HG03432 (cell line): Measurements from ENCODE around the gene KRTAP5-4.
A peak's percentile ranks its signal among the peaks of the same experiment; 100 is the strongest.
"Not testable (repeated sequence)": the region's sequence is repeated elsewhere in the genome, so short reads cannot be mapped to it uniquely, and the experiment has no call there.

Experiments
- ATAC-seq: cut with Tn5 transposase; IDR thresholded peaks from one replicate; pipeline ENCODE4 v1.9.1; 2021; ENCODE audit warnings: mild to moderate bottlenecking, moderate library complexity; ENCODE audit not compliant: unreplicated experiment

KRTAP5-4 gene

DNA sequence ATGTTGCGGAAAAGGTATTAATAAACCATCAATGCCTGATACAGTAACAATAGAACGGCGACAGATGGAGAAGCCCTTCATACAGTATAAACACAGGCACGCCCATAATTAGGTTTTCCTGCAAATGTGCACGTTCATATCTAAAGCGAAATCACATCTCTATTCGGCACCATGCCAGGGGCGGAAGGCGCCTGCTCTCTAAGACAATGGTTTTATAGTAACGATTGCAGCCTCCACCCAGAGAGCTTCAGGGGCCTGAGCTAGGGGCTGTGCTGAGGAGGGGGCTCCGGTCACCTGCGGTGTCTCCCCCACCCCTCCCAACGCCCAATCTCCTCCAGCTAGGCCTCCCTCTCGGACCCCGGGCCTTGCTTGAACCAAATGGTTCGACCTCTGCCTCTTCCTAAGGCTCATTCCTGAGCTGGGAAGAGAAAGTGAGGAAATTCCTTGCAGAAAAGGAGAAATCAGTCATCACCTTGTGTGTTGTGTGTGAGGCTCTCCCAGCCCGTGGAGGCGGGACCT is 17.2 kb upstream of the KRTAP5-4 start:
- ATAC-seq: no peak

DNA sequence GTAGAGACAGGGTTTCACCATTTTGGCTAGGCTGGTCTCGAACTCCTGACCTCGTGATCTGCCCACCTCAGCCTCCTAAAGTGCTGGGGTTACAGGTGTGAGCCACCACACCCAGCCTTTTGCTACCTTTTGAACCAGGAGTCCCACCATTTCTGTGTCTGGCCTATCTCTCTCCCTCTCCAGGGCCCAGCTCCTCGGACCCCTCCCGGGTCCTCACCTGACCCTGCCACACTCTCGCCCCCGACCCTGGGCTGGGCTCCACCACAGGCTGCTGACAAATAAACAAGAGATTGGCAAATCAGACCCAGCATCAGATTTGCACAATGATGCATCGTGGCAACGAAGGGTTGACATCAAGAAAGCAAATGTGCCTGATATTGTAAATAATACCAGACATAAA is 16.4 kb upstream of the KRTAP5-4 start:
- no peak for ATAC-seq

DNA sequence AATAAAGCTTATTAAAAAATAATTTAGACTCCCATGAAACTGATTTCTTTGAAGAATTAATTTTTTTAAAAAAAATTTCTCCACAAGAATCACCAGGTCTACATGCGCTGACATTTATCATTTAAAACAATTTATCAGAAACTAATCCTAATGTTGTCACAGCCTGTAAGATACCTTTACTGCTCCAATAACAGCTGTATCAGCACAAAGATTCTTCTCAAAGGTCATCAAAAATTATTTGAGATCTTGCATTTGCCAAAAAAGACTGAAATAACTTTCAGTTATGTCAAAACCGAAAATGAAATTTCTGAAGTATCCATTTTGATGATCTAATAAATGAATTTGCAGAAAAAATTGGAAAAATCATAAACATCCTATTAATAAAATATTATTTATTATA is 15.7 kb upstream of the KRTAP5-4 start:
- no peak for ATAC-seq

DNA sequence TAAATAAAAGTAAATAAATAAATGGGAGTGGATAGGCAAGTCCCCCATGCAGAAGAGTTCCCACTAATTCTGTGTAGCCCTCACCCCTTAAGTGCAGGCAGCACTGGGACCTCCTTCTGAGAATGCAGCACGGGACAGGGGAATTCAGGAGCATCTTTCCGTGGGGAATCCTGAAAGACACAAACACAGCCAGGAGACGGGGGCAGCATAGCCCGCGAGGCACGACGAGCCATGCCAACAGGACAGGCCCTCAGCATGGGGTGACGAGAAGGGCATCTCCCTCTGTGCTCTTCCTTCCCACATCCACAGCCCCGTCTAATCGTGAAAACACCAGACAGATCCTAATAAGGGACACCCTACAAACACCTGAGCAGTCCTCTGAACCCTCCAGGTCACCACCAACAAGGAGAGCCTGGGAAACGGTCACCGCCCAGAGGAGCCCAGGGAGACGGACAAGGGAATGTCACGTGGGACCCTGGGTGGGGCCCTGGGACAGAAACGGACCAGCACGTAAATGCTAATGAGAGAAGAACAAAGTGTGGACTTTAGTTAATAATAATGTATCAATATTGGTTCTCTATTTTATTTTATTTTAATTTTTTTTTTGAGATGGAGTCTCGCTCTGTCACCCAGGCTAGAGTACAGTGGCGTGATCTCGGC is 14.5 kb upstream of the KRTAP5-4 start:
- ATAC-seq: no peak

DNA sequence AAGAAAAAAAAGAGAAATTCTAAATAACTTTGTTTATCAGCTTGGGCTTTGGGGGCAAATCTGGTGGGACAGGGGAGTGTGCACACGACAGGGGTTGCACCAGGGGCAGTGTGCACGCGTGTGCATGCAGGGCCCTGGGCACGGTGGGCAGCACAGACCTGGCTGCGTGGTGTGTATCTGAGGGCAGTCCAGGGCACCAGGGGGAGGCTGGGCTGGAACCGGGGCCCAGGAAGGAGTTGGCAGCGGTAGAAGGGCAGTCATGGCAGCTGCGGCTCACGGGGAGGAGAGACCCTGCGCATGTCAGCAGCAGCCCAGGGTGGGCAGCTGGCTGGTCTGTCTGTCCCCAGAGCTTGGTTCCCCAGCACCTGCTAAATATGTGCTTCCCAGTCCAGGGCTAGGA is 11.9 kb upstream of the KRTAP5-4 start:
- no peak for ATAC-seq

DNA sequence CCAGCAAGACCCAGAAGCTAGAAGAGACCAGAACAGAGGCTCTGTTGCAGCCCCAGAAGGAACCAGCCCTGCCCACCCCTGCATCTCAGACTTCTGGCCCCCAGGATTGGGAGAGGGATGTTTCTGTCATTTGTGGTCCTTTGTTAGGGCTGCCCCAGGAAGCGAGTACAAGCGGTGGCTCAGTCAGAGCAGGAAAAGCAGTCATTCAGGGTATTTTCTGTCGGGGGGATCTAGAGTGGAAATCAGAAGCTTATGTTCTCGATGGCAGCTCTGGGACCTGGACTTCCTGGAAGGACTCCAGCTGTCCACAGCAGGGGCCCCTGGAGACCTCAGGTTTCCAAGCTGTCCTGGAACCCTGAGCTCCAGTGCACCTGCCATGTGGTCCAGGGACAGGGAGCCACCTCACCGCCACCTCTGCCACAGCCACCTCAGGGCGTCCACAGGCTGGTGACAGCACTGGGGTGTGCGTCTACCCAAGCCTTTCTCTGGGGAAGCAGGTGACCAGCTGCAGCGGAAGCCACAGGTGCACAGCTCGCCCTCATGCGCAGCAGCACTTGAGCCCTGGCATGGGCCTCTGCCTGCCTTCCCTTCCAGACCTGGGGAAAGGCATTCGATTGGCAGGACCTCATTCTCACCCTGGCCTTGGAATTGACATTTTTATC is 10.2 kb upstream of the KRTAP5-4 start:
- no peak for ATAC-seq

DNA sequence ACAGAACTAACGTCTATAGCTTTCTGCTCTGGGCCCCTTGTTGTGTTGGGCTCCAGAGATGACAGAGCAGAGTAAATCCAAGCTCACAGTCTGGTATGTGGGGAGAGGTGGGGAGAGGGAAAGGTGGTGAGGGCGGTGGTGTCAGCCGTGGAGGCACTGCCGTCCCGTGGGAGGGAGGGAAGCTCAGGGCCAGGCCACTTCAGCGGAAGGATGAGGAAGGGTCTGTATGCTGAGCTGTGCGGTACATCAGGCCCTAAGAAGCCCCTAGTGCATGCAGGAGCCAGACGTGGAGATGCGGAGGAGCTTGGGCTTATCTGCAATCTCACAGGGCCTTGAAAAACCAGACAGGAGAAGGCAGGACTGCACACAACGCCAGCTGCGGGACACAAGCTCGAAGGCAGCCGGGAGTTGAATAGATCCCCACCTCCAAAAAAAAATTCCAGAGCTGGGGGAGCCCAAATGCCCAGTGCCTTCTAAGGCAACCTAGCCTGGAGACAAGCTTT is 9.2 kb upstream of the KRTAP5-4 start:
- no peak for ATAC-seq

DNA sequence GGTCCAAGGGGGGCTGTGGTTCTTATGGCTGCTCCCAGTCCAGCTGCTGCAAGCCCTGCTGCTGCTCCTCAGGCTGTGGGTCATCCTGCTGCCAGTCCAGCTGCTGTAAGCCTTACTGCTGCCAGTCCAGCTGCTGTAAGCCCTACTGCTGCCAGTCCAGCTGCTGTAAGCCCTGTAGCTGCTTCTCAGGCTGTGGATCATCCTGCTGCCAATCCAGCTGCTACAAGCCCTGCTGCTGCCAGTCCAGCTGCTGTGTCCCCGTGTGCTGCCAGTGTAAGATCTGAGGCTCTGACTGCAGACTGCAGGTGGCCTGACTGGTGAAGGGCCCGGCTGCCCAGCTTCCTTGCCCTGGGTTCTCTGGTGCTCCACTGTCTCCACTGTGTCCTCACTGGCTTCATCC is 8.3 kb upstream of the KRTAP5-4 start:
- ATAC-seq: no peak

DNA sequence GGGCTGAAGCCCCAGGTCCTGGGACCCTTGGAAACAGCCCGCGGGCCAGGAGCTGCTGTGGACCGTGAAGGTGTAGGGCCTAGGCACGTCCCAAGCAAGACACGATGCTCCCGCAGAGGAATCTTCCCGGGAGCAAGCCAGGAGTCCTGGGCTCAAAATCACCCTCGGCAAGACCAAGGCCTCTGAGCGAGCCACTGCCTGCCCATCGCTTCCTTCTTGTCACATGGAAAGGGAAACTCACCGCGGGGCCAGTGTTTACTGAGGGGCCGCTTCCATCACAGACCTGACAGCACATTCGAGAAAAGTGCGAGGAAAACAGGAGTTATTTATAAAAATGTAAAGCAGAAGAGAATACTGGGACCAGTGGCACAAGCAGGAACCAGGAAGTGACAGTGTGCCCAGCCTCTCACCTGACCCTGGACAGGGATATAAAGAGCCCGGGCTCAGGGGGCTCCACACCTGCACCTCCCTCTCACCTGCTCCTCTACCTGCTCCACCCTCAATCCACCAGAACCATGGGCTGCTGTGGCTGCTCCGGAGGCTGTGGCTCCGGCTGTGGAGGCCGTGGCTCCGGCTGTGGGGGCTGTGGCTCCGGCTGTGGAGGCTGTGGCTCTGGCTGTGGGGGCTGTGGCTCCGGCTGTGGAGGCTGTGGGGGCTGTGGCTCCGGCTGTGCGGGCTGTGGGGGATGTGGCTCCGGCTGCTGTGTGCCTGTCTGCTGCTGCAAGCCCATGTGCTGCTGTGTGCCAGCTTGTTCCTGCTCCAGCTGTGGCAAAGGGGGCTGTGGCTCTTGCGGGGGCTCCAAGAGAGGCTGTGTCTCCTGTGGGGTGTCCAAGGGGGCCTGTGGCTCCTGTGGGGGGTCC is 7.6 kb upstream of the KRTAP5-4 start, which contains the start of gene KRTAP5-5:
KRTAP5-5 (plus strand) TSS at position 450 of the 860 bp plus-strand sequence; CDS start at position 516, 66 bp downstream.
- ATAC-seq: no peak

DNA sequence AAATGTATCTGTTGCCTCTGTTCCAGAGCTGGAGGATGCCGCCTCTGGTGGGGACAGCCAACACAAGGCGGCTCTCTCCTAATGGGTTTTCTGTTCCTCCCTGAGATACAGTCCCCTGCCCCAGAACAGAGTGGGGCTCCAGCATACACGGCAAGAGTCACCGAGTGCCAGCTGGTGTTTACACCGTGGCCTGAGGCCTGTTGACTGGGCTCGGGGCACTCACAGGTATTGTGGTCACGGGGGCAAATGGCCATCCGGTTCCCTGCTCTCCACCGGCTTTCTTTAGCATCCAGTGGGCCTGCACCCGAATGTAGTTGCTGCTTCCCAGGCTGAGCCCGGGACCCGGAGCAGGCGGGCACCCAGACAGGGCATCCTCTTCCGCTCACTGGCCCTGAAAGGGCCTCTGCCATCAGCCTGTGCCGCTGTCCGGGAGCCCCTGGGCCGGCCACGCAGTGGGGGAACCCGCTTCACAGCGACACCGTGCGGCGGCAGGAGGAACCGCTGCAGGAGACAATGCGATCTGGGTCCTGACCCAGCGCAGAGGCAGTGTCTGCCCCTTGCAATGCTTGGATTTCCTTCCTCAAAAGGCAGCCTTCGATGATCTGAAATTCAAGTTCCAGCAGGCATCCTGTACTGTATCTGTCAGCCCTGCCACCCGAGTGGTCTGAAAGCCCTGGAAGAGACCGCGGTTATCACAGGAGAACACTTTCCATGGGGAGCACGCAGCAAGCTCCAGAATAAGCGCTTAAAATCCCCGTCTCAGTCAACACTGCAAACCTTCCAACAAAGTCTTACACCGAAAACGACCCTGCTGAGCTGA is 6.8 kb upstream of the KRTAP5-4 start:
- ATAC-seq: no peak

DNA sequence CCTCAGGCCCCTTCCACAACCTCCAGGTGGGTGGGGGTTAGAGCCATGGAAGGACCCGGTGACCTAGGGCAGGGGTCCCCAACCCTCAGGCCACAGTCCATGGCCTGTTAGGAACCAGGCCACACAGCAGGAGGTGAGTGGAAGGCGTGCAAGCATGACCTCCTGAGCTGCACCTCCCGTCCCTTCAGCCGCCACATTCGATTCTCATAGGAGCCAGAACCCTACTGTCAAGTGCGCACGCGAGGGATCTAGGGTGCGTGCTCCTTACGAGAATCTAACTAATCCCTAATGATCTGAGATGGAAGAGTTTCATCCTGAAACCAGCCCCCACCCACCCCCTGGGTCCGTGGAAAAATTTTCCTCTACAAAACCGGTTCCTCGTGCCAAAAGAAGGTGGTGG is 3.6 kb upstream of the KRTAP5-4 start:
- no peak for ATAC-seq

DNA sequence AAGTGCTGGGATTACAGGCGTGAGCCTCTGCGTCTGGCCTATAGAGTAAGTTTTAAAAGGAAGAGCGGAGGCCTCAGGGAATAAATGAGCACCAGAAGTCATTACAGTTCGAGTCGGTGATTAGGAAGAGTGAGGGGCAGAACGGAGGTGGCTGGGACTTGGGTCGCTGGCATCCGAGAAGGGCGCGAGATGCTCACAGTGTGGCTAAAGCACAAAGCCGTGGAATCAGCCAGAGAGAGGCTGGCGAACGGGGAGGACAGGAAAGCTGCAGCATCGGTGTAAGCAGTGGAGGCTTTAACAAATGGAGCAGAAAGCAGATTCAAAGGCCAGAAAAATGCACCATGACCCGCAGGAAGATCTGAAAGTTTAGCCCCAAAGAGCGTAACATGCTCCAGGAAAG is 2.7 kb upstream of the KRTAP5-4 start:
- no peak for ATAC-seq

DNA sequence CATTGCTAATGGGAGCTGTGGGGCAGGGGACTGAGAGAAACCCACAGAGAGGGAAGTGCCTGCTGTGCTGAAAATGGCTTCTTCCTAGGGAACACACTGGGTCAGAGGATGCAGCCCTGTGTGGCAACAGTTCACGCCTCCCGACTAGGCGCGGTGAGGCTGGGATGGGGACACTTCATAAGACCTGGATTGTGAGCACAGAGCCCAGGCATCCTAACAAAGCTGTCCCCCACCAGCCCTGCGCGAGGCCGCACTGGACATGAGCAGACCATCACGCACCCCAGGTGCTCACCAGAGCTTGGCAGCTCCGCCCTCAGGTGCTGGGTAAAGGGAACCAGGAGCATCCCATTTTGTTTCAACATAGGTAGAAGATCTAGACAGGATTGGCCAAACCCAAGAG is 1.8 kb upstream of the KRTAP5-4 start:
- no peak for ATAC-seq

DNA sequence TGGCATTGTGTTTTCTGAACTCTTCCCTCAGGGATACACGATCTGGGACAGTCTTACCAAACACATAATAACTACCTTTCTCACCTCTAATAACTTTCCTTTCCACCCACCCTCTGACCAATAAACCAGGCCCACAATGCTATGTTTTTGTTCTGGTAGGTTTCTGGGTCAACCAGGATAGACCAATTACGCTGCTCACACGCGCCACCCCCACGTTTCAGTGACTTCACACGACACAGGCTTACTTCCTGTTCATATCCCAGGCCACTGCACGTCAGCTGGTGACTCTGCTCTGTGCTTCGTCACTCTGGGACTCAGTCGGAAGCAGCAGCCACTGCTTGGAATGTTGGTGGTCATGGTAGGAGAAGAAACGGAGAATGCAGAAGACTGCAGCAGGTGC is 2.5 kb downstream of the KRTAP5-4 start:
- no peak for ATAC-seq

DNA sequence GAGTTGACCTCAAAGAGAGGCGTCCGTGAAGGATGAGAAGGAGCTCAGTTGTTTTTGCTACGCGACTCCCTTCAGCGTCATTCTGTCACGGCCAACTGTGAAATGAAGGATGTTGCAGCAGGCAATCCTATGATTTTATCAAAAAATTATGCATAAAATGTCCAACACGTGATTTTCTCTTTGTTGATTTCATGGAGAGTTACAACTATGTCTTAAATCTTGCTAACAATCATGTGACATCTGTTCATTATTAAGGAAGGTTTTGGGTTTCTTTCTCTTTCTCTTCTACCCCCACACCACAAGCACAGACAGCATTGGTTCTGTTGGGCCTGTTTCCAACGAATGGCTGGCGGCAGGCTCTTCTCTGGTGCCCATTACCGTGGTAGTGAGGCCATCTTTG is 3.7 kb downstream of the KRTAP5-4 start:
- ATAC-seq: no peak

DNA sequence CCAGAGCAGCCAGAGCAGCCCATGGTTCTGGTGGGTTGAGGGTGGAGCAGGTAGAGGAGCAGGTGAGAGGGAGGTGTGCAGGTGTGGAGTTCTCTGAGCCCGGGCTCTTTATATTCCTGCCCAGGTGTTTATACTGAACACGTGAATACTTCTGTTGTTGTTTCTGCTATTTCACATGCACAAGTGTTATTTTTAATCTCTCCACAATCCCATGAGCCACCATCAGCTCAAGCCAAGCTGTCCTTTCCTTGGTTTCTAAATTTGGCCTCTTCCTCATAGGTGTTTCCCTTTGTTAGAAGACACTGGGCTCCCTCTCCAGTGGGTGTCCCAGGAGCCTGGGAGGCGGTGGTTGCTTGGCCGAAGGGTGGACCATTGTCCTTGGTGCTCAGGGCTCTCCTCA is 13.6 kb downstream of the KRTAP5-4 start, which contains the start of gene KRTAP5-3:
KRTAP5-3 (minus strand) TSS at position 101 of the 400 bp plus-strand sequence; CDS start at position 23, 78 bp downstream.
- ATAC-seq: no peak

DNA sequence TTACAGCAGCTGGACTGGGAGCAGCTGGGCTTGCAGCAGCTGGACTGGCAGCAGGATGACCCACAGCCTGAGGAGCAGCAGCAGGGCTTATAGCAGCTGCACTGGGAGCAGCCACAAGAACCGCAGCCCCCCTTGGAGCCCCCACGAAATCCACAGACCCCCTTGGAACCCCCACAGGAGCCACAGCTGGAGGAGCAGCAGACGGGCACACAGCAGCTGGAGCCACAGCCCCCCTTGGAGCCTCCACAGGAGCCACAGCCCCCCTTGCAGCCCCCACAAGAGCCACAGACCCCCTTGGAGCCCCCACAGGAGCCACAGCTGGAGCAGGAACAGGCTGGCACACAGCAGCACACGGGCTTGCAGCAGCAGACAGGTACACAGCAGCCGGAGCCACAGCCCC is 14.0 kb downstream of the KRTAP5-4 start:
- ATAC-seq: not testable (repeated sequence)

DNA sequence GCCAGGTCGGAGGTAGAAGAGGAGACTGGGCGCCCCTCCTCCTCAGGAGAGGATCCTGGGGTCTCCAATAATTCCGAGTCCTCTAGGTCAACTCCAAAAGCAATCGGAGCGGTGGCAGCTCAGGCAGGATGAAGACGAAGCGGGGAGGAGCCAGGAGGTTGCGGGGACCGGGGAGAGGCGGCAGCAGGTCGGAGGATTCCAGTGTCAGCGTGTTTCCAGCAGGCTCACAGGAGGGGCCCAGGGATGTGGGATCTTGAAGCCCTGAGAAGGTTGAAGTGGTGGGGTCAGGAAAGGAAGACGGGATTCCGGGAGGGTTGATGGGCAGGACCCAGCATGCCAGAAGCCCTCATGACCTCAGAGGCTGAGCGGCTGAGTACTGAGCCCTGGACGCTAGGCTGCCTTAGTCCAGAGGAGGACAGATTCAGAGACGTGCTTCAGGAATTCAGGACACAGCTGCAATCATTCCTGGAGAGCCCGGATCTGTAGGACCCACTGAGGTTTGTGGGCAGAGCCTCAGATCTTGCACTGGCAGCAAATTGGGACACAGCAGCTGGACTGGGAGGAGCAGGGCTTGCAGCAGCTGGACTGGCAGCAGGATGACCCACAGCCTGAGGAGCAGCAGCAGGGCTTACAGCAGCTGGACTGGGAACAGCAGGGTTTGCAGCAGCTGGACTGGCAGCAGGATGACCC is 14.6 kb downstream of the KRTAP5-4 start:
- ATAC-seq: not testable (repeated sequence)

DNA sequence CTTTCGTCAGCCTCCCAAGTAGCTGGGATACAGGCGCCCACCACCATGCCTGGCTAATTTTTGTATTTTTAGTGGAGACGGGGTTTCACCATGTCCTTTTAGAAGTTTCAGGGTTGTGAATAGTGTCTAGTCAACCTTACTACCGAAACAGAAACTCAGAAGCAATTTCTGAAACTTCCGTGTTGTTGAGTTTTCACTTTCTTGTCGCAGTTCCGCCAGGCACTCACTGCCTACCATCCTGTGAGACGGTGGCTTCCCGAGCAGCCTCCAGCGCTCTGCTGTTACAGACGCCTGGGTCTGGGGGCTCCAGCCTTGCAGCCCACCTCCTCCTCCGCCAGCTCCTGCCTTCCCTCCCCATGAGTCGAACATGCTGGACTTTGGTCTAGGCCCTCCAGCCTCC is 16.0 kb downstream of the KRTAP5-4 start:
- peak; percentile 77 for ATAC-seq

DNA sequence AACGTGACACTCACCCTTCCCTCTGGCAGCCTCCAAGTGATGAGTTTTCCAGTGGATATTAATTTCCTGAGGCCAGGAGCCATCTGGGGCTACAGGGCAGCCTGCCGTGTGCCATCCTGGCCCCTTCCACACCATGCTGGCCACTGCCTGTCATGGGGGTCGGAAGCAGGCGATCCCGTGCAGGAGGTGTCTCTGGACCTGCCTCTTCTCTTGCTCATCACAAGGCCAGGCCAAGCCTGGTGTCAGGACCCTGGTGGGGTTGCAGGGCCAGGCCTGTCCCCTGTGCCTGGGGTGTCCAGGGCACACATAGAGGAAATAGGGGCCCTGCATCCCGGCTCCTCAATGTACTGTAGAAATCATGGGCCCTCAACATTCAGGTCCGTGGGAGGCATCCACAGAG is 17.2 kb downstream of the KRTAP5-4 start:
- no peak for ATAC-seq
